ENCODE data around the gene PIH1D1. TPM values are rescaled to one million over a fixed set of nuclear protein-coding genes. Genes with fewer than 3 reads are reported as not detected.

Gene PIH1D1
- total and polyA plus RNA-seq, 12 donors = 26.6 to 131 (median 83.6) TPM

- no peak for DNase-seq
- Histone ChIP-seq H3K4me1 (replicated peaks in 1 of 2) (peaks cover 0 to 6% of the 10 kb centered on the region in 2 donors), H3K27ac (no peak overlapping the region), H3K27me3 (peaks cover 82% of the 10 kb centered on the region), H3K4me3 (no peak overlapping the region), H3K9me3 (replicated peaks in 1 of 3) (no peaks in the 10 kb centered on the region), H3K36me3 (replicated peaks in 1 of 2) (no peaks in the 10 kb centered on the region)
- 39 to 59% (median 53%) methylated on average over 13 to 29 of the region's 29 CpGs for WGBS, 4 donors
- TF ChIP-seq POLR2A (IDR thresholded peaks at IDR 0.05) (no peak), CTCF (IDR thresholded peaks at IDR 0.05) (no peak)
- intact Hi-C loops (cut with DNase I) = no loop called here
Observed at GRCh38 chr19:49431330-49431749, 20.3 kb downstream of the PIH1D1 start.

DNA sequence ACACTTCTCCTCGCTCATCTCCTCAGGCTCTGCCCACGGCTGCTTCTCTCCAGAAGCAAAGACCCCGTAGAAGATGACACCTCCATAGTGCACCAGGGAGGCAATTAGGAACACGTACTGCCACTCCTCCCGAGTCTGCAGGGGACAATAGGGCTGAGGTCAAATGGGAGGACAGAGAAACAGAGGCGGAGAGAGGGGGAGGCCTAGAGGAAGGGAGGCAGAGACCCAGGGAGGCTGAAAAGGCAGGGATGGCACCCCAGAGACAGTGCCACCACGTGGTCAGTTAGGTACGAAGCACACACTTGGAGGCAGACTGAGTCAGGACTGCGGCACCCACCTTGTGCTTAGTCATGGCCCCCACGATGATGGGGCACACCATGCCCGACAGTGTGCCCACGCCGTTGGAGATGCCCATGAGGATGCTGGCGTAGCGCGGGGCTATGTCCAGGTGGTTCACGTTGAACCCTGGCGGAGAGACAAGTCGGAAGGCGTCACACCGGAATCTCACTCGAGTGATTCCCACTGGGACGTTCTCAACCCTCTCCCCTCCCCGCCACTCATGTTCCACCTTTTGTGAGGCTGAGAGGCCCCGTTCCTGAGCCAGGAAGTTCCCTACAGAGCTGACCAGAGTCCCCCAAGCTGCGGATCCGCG is 20.8 kb downstream of the PIH1D1 start:
- intact Hi-C loops (cut with DNase I) = no loop called here
- Histone ChIP-seq H3K27me3 (peaks cover 82% of the 10 kb centered on the region), H3K27ac (no peak overlapping the region), H3K36me3 (replicated peaks in 1 of 2) (no peaks in the 10 kb centered on the region), H3K4me3 (no peak overlapping the region), H3K4me1 (replicated peaks in 1 of 2) (peaks cover 0 to 6% of the 10 kb centered on the region in 2 donors), H3K9me3 (replicated peaks in 1 of 3) (no peaks in the 10 kb centered on the region)
- no peak for DNase-seq
- no peak for TF ChIP-seq POLR2A (IDR thresholded peaks at IDR 0.05)
- TF ChIP-seq CTCF (IDR thresholded peaks at IDR 0.05) = no peak
- WGBS, 4 donors = 51 to 66% (median 57%) methylated on average over 23 to 28 of the region's 28 CpGs

- H3K36me3 ChIP-seq (replicated peaks in 1 of 2) = no peaks in the 10 kb centered on the region
- TF ChIP-seq CTCF (IDR thresholded peaks at IDR 0.05) (no peak), POLR2A (IDR thresholded peaks at IDR 0.05) (no peak)
- 56 to 75% (median 69%) methylated on average over 3 to 9 of the region's 9 CpGs for WGBS, 4 donors
- no peak overlapping the region for H3K27ac ChIP-seq
- peaks cover 82% of the 10 kb centered on the region for H3K27me3 ChIP-seq
- intact Hi-C loops (cut with DNase I) = no loop called here
- H3K4me1 ChIP-seq (replicated peaks in 1 of 2) = peaks cover 0 to 6% of the 10 kb centered on the region in 2 donors
- DNase-seq = no peak
- no peak overlapping the region for H3K4me3 ChIP-seq
- H3K9me3 ChIP-seq (replicated peaks in 1 of 3) = no peaks in the 10 kb centered on the region
Observed at GRCh38 chr19:49430172-49430677, 21.4 kb downstream of the PIH1D1 start.

- H3K27me3 ChIP-seq = peaks cover 85% of the 10 kb centered on the region
- WGBS, 4 donors = 11 to 15% (median 13%) methylated on average over 8 to 29 of the region's 29 CpGs
- intact Hi-C loops (cut with DNase I) = no loop called here
- H3K36me3 ChIP-seq (replicated peaks in 1 of 2) = no peaks in the 10 kb centered on the region
- no peak overlapping the region for H3K4me3 ChIP-seq
- TF ChIP-seq POLR2A (IDR thresholded peaks at IDR 0.05) = no peak
- TF ChIP-seq CTCF (IDR thresholded peaks at IDR 0.05) = no peak
- no peak overlapping the region for H3K27ac ChIP-seq
- DNase-seq = no peak
- H3K4me1 ChIP-seq (replicated peaks in 1 of 2) = peaks cover 0 to 6% of the 10 kb centered on the region in 2 donors
- H3K9me3 ChIP-seq (replicated peaks in 1 of 3) = no peaks in the 10 kb centered on the region
Observed at GRCh38 chr19:49428547-49429451, 22.8 kb downstream of the PIH1D1 start.
